Small intestine (tissue), 7 donors: Measurements from ENCODE around the gene PEX14. TPM values are rescaled to one million over a fixed set of nuclear protein-coding genes. Genes with fewer than 3 reads are reported as not detected.
A peak's percentile ranks its signal among the peaks of the same experiment; 100 is the strongest.

Experiments used
- DNase-seq, 2 donors: peaks; one replicate each; pipeline versions ENCODE4 v3.0.0 to v3.0.0-alpha.2; 2013
- FAIRE-seq: peaks from 2 replicates; lab custom pipeline; 2012; peaks lifted over from hg19 to GRCh38; lab: Jason Lieb, UNC
- H3K27ac ChIP-seq, 3 donors: one replicate each; pipeline ENCODE4 v1.5.1; 2013; ENCODE audit warnings: low read length in 2 of 3, mild to moderate bottlenecking in 2 of 3, control low read depth in 1 of 3, inconsistent platforms in 1 of 3, low read depth in 1 of 3, moderate library complexity in 1 of 3
- H3K27me3 ChIP-seq, 3 donors: one replicate each; pipeline ENCODE4 v1.6.1; 2013; ENCODE audit warnings: low read length in 3 of 3, inconsistent platforms in 1 of 3; ENCODE audit not compliant: control insufficient read depth in 3 of 3, insufficient read depth in 3 of 3
- H3K36me3 ChIP-seq, 3 donors: one replicate each; pipeline ENCODE4 v1.6.1; 2013; ENCODE audit warnings: low read length in 3 of 3, inconsistent platforms in 1 of 3, low read depth in 1 of 3, mild to moderate bottlenecking in 1 of 3, moderate library complexity in 1 of 3; ENCODE audit not compliant: control insufficient read depth in 3 of 3, insufficient read depth in 2 of 3
- H3K4me1 ChIP-seq, 3 donors: one replicate each; pipeline ENCODE4 v1.6.1; 2013; ENCODE audit warnings: low read length in 2 of 3, inconsistent platforms in 1 of 3, low read depth in 1 of 3, mild to moderate bottlenecking in 1 of 3, moderate library complexity in 1 of 3; ENCODE audit not compliant: control insufficient read depth in 3 of 3, insufficient read depth in 2 of 3
- H3K4me3 ChIP-seq, 3 donors: one replicate each; pipeline ENCODE4 v1.5.1; 2013; ENCODE audit warnings: low read length in 3 of 3, control low read depth in 1 of 3, inconsistent platforms in 1 of 3, low read depth in 1 of 3, mild to moderate bottlenecking in 1 of 3, moderate library complexity in 1 of 3
- H3K9me3 ChIP-seq, 2 donors: one replicate each; pipeline ENCODE4 v1.6.1; 2013; ENCODE audit warnings: low read depth in 1 of 2, low read length in 1 of 2; ENCODE audit not compliant: control insufficient read depth in 2 of 2, insufficient read depth in 1 of 2
- WGBS, 3 donors: extraction: QIAGEN DNeasy Blood & Tissue Kit; methylation state at CpG; one replicate each; pipeline ENCODE4 v1.1.7; 2013; 5-methylcytosine and 5-hydroxymethylcytosine counted together
- polyA plus RNA-seq, 4 donors: library from polyadenylated mRNA; stranded (reverse) in 3 of 4; unstranded in 1 of 4; fragments of 200-250 nt in 3 of 4; fragments of 120-200 nt in 1 of 4; gene quantifications; one replicate each; pipeline versions ENCODE4 v1.2.1 to v1.2.3, GENCODE V29; 2013
- donor health status: healthy with polysubstance abuse.
- donor health status: control.
- donor health status: control.
- donor health status: Bipolar disorder and iron deficiency.
- donor health status: healthy.

PEX14 gene
- polyA plus RNA-seq, 4 donors: 15.9 to 26.9 (median 24.7) TPM

- H3K27me3 ChIP-seq: no peaks in the 10 kb centered on the region
- H3K4me3 ChIP-seq: peak overlapping the region; percentile 62 to 86 (median 85)
- WGBS, 3 donors: 13 to 21% (median 14%) methylated on average over 30 of the region's 30 CpGs
- H3K36me3 ChIP-seq: peaks cover 0 to 3% (median 0%) of the 10 kb centered on the region in 3 donors
- FAIRE-seq: no peak
- H3K27ac ChIP-seq: peak overlapping the region in 2 of 3 donors; percentile 80 to 82
- no peaks in the 10 kb centered on the region for H3K9me3 ChIP-seq
- peak in 1 of 2 donors; percentile 14 for DNase-seq
- H3K4me1 ChIP-seq: peaks cover 0 to 38% (median 0%) of the 10 kb centered on the region in 3 donors
Measured at GRCh38 chr1:10431070-10431730, 43.5 kb upstream of the PEX14 start.

GRCh38 chr1:10432910-10433700 is 41.6 kb upstream of the PEX14 start:
- H3K27ac ChIP-seq: peak overlapping the region in 2 of 3 donors; percentile 29 to 80
- no peaks in the 10 kb centered on the region for H3K9me3 ChIP-seq
- peaks cover 0 to 39% (median 0%) of the 10 kb centered on the region in 3 donors for H3K4me1 ChIP-seq
- no peak for FAIRE-seq
- H3K36me3 ChIP-seq: peaks cover 0 to 3% (median 0%) of the 10 kb centered on the region in 3 donors
- no peaks in the 10 kb centered on the region for H3K27me3 ChIP-seq
- no peak overlapping the region for H3K4me3 ChIP-seq
- peak; percentile 63 to 73 for DNase-seq
- 15 to 59% (median 34%) methylated on average over 14 of the region's 14 CpGs for WGBS, 3 donors

DNA sequence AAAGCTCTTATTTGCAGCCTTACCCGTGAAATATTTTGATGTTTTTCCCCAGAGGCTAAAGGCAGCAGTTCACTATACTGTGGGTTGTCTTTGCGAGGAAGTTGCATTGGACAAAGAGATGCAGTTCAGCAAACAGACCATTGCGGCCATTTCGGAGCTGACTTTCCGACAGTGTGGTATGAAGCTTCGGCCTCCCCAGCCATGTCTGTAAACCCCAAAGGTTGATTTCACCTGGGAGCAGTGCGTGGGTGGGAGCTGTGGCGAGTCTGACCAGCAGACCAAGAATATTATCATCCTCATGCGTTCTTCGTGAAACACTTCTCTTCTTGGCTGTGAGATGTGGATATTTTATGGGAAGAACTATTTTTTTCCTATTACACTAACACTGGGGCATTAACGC is 41.0 kb upstream of the PEX14 start:
- no peaks in the 10 kb centered on the region for H3K27me3 ChIP-seq
- H3K4me3 ChIP-seq: no peak overlapping the region
- no peaks in the 10 kb centered on the region for H3K9me3 ChIP-seq
- WGBS, 3 donors: 40 to 78% (median 58%) methylated on average over 11 of the region's 11 CpGs
- DNase-seq (no peak), FAIRE-seq (no peak)
- H3K27ac ChIP-seq: peak overlapping the region in 2 of 3 donors; percentile 29 to 80
- H3K4me1 ChIP-seq: peaks cover 0 to 43% (median 0%) of the 10 kb centered on the region in 3 donors
- peaks cover 0 to 3% (median 0%) of the 10 kb centered on the region in 3 donors for H3K36me3 ChIP-seq

DNA sequence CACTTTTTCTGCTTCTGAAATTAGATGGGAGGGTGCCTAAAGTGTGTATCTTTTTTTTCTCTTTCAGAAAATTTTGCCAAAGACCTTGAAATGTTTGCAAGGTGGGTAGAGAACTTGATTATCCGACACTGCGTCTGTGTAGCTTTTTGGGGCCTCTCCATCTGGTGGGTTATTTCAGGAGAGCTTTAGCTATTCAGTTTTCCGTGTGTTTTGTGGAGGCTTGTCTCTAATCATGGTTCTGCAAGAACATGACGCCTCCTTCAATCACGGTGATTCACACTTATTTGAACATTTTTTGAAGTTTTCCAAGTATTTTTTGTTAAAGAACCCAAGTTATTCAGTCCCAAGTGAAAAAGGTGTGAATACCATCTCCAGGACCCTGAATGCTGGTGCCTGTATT is 40.2 kb upstream of the PEX14 start:
- Histone ChIP-seq H3K27me3 (no peaks in the 10 kb centered on the region), H3K27ac (no peak overlapping the region), H3K36me3 (peaks cover 0 to 3% (median 0%) of the 10 kb centered on the region in 3 donors), H3K4me1 (peaks cover 0 to 46% (median 0%) of the 10 kb centered on the region in 3 donors), H3K4me3 (no peak overlapping the region), H3K9me3 (no peaks in the 10 kb centered on the region)
- DNase-seq: no peak
- FAIRE-seq: no peak
- WGBS, 3 donors: 94 to 95% (median 95%) methylated on average over 5 of the region's 5 CpGs

GRCh38 chr1:10437052-10437451 is 37.7 kb upstream of the PEX14 start:
- no peak overlapping the region for H3K4me3 ChIP-seq
- H3K27me3 ChIP-seq: no peaks in the 10 kb centered on the region
- H3K36me3 ChIP-seq: peaks cover 0 to 17% (median 0%) of the 10 kb centered on the region in 3 donors
- H3K9me3 ChIP-seq: no peaks in the 10 kb centered on the region
- 85 to 92% (median 87%) methylated on average over 1 of the region's 1 CpG for WGBS, 3 donors
- no peak for DNase-seq
- H3K4me1 ChIP-seq: peaks cover 0 to 38% (median 0%) of the 10 kb centered on the region in 3 donors
- peak overlapping the region in 1 of 3 donors; percentile 43 for H3K27ac ChIP-seq
- no peak for FAIRE-seq

DNA sequence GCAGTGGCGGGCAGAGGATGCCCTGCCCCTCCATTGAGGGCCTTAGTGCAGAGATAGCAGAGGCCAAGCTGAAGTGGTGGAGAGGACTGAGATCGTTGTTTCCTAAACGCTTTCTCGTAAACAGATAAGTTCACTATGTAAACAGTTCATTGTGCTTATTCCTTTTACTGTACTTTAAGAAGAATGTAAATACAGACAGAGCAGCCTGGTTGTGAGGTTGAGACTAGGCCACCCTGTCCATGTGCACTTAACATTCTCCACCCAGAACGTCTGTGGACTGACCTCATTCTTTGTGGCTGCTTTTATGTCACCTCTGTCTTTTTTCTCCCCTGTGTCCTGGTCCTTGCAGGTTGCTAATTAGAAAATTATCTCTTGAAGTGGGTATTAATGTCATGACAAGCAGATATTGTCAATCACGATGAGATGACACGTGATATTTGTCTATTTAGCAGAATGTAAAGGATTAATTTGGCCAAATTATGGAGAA is 36.0 kb upstream of the PEX14 start:
- H3K27me3 ChIP-seq: no peaks in the 10 kb centered on the region
- 45 to 53% (median 47%) methylated on average over 7 of the region's 7 CpGs for WGBS, 3 donors
- H3K4me3 ChIP-seq: no peak overlapping the region
- H3K27ac ChIP-seq: no peak overlapping the region
- peaks cover 0 to 21% (median 0%) of the 10 kb centered on the region in 3 donors for H3K4me1 ChIP-seq
- no peaks in the 10 kb centered on the region for H3K9me3 ChIP-seq
- peak in 1 of 2 donors; percentile 30 for DNase-seq
- H3K36me3 ChIP-seq: peaks cover 0 to 22% (median 0%) of the 10 kb centered on the region in 3 donors
- FAIRE-seq: no peak

DNA sequence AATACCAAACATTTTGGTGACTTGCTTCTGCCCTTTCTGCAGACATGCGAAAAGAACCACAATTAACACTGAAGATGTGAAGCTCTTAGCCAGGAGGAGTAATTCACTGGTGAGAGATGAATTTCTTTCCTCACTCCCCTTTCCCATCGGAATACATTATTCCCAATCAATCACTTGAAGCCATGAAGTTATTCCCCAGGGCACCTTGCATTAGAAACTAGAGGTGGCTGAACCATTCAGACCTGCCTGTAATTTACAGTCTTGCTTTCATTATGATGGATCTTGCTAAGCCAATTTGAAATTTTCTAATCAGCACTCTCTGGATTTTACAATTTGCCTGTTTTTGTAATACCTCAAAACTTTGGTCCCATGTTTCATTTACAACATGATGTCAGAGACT is 34.4 kb upstream of the PEX14 start:
- DNase-seq (no peak), FAIRE-seq (no peak)
- peaks cover 0 to 28% (median 0%) of the 10 kb centered on the region in 3 donors for H3K36me3 ChIP-seq
- H3K9me3 ChIP-seq: no peaks in the 10 kb centered on the region
- no peak overlapping the region for H3K4me3 ChIP-seq
- H3K4me1 ChIP-seq: peaks cover 0 to 15% (median 0%) of the 10 kb centered on the region in 3 donors
- H3K27me3 ChIP-seq: no peaks in the 10 kb centered on the region
- 94 to 98% (median 95%) methylated on average over 2 of the region's 2 CpGs for WGBS, 3 donors
- no peak overlapping the region for H3K27ac ChIP-seq

DNA sequence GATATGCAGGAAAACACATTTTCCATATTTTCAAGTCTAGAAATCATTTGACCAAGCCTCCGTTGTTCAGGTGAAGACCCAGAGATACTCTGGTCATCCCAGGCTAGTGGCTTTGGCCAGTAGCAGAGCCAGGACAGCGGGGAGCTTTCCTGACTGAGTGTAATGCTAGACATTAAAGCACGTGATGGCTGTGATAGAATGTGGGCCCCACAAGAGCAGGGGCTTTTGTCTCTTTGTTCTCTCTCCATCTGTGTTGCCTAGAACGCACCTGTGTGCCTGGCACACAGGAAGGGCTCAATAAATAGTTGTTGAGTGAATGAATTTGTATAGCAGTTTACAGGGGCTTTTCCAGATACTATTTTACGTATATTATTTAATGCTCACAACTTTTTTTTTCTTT is 34.0 kb upstream of the PEX14 start:
- FAIRE-seq: no peak

More for the DNA sequence above, 34.0 kb upstream of the PEX14 start:
- Histone ChIP-seq H3K9me3 (no peaks in the 10 kb centered on the region), H3K4me3 (no peak overlapping the region), H3K4me1 (peaks cover 0 to 15% (median 0%) of the 10 kb centered on the region in 3 donors), H3K27me3 (no peaks in the 10 kb centered on the region), H3K36me3 (peaks cover 0 to 30% (median 0%) of the 10 kb centered on the region in 3 donors), H3K27ac (no peak overlapping the region)
- WGBS, 3 donors: 94 to 97% (median 95%) methylated on average over 5 of the region's 5 CpGs
- DNase-seq: no peak
